IPS DF 4.7 (cell line): ENCODE measurements around the gene SNX32.

ENCODE experiments used
- DNase-seq: peaks from one replicate; pipeline ENCODE4 v3.0.0-alpha.2; 2013; ENCODE audit warnings: low spot score; ENCODE audit errors: extremely low read depth

SNX32 gene

GRCh38 chr11:65854852-65855837 lies 21.4 kb downstream of the SNX32 start:
- no peak for DNase-seq

- no peak for DNase-seq
Measured at GRCh38 chr11:65855927-65856363, 22.2 kb downstream of the SNX32 start.

GRCh38 chr11:65856689-65857499 lies 23.1 kb downstream of the SNX32 start:
- no peak for DNase-seq

- no peak for DNase-seq
Measured at GRCh38 chr11:65857500-65857852, 23.7 kb downstream of the SNX32 start.

GRCh38 chr11:65857853-65858680 lies 24.3 kb downstream of the SNX32 start, which contains the start of gene CFL1:
Gene CFL1, minus strand, starts transcription at chr11:65858180. Its CDS starts 81 bp downstream, at chr11:65858099.
- no peak for DNase-seq

GRCh38 chr11:65858681-65859087 lies 24.9 kb downstream of the SNX32 start:
- no peak for DNase-seq

- peak; percentile 93 for DNase-seq
Measured at GRCh38 chr11:65859095-65859811, 25.5 kb downstream of the SNX32 start.

- no peak for DNase-seq
Measured at GRCh38 chr11:65859812-65860277, 26.1 kb downstream of the SNX32 start.

- DNase-seq = no peak
Measured at GRCh38 chr11:65860278-65861164, 26.8 kb downstream of the SNX32 start, which contains the start of gene MUS81. Gene MUS81, plus strand, starts transcription at chr11:65860433. Its CDS starts 321 bp downstream, at chr11:65860754.

- DNase-seq = no peak
Measured at GRCh38 chr11:65861165-65861505, 27.4 kb downstream of the SNX32 start.

- DNase-seq = no peak
Measured at GRCh38 chr11:65861533-65862183, 27.9 kb downstream of the SNX32 start.

- DNase-seq = no peak
Measured at GRCh38 chr11:65862191-65862735, 28.5 kb downstream of the SNX32 start.

- no peak for DNase-seq
Measured at GRCh38 chr11:65862941-65863888, 29.5 kb downstream of the SNX32 start.

- DNase-seq = no peak
Measured at GRCh38 chr11:65863889-65864705, 30.3 kb downstream of the SNX32 start.

GRCh38 chr11:65864706-65865471 lies 31.1 kb downstream of the SNX32 start:
- DNase-seq = no peak
